Measurements from ENCODE around the gene SUSD1.

SUSD1 gene

GRCh38 chr9:112176524-112176923 is 1.4 kb upstream of the SUSD1 start:
- DNase-seq (ENCODE audit: low read depth), result no peak
- TF ChIP-seq POLR2A (IDR thresholded peaks at IDR 0.05; ENCODE audit: extremely low read depth, insufficient read length) (no peak), CTCF (IDR thresholded peaks at IDR 0.05; ENCODE audit: low read depth, low read length) (no peak), MAX (IDR thresholded peaks at IDR 0.05; ENCODE audit: low read depth, low read length) (no peak), MYC (IDR thresholded peaks at IDR 0.05; ENCODE audit: low read depth, low read length) (no peak)
- H3K4me3 ChIP-seq (ENCODE audit: low read depth, low read length), result no peak overlapping the region

DNA sequence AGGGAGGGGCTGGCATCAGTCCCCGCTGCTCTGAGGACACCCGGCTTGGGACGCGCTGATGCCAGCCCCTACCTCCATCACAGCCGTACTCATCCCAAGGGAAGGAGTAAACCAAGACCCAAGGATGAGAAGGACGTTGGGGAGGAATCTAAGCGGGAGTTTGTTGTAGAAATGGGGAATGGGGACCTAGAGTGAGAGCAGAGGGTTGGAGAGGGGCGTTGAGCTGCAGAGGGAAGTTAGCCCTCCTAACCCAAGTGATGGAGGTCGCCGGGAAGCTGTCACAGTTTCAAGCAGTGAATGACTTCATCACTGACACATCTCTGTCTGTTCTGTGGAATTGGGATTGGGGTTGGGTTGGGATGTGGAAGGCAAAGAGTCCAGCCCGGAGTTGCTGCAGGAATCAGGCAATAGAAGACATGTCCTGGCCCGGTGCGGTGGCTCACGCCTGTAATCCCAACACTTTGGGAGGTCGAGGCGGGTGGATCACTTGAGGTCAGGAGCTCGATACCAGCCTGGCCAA is 759 bp upstream of the SUSD1 start:
- DNase-seq (ENCODE audit: low read depth), result no peak
- no peak for TF ChIP-seq MAX (IDR thresholded peaks at IDR 0.05; ENCODE audit: low read depth, low read length)
- no peak overlapping the region for H3K4me3 ChIP-seq (ENCODE audit: low read depth, low read length)

DNA sequence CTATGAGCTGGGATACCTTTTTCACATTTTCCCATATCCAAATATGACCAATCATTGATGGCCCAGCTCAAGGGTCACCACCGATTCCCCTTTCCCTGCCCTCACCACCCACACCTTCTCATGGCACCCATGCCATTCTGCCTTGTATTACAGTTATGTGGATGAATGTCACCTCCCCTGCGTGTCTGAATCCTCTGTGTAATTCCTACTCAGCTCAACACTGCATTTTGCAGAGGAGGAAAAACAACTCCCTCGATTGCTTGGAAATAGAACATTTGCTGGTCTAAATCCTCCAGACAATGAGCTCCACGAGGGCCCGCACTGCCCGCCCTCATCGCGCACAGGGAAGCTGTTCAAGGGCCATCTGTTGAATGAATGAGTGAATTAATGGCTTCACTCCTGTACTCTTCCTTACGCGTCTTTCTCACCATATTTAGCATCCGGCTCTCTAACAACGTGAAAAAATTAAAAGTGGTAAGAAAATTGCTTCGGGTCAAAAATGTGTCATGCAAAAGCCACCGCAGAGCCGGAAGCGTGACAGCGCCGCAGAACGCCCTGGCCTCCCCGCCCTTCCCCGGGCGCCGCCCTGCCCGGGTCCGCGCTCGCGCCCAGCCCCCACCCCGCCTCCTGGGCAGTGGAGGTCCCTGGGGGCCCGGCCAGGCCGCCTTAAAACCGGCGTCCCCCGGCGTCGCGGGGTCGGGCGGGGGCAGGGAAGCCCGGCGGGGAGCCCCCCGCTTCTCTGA is 704 bp downstream of the SUSD1 start:
- peak; percentile 91 for DNase-seq (ENCODE audit: low read depth)
- TF ChIP-seq CTCF (IDR thresholded peaks at IDR 0.05; ENCODE audit: low read depth, low read length) (no peak), POLR2A (IDR thresholded peaks at IDR 0.05; ENCODE audit: extremely low read depth, insufficient read length) (peak; percentile 17), MAX (IDR thresholded peaks at IDR 0.05; ENCODE audit: low read depth, low read length) (peak; percentile 60), MYC (IDR thresholded peaks at IDR 0.05; ENCODE audit: low read depth, low read length) (peak; percentile 67)
- H3K4me3 ChIP-seq (ENCODE audit: low read depth, low read length), result peak overlapping the region; percentile 61

GRCh38 chr9:112173489-112174221 is 1.4 kb downstream of the SUSD1 start:
- TF ChIP-seq MAX (IDR thresholded peaks at IDR 0.05; ENCODE audit: low read depth, low read length) (no peak), CTCF (IDR thresholded peaks at IDR 0.05; ENCODE audit: low read depth, low read length) (no peak), MYC (IDR thresholded peaks at IDR 0.05; ENCODE audit: low read depth, low read length) (no peak), POLR2A (IDR thresholded peaks at IDR 0.05; ENCODE audit: extremely low read depth, insufficient read length) (no peak)
- no peak for DNase-seq (ENCODE audit: low read depth)
- H3K4me3 ChIP-seq (ENCODE audit: low read depth, low read length), result peak overlapping the region; percentile 61

- DNase-seq (ENCODE audit: low read depth), result no peak
- no peak overlapping the region for H3K4me3 ChIP-seq (ENCODE audit: low read depth, low read length)
- no peak for TF ChIP-seq CTCF (IDR thresholded peaks at IDR 0.05; ENCODE audit: low read depth, low read length)
- TF ChIP-seq MYC (IDR thresholded peaks at IDR 0.05; ENCODE audit: low read depth, low read length), result no peak
These were observed 4.1 kb downstream of the SUSD1 start for GRCh38 chr9:112170968-112171367.

GRCh38 chr9:112170235-112170634 is 4.9 kb downstream of the SUSD1 start:
- no peak for DNase-seq (ENCODE audit: low read depth)
- H3K4me3 ChIP-seq (ENCODE audit: low read depth, low read length), result no peak overlapping the region
- TF ChIP-seq POLR2A (IDR thresholded peaks at IDR 0.05; ENCODE audit: extremely low read depth, insufficient read length) (no peak), CTCF (IDR thresholded peaks at IDR 0.05; ENCODE audit: low read depth, low read length) (no peak), MAX (IDR thresholded peaks at IDR 0.05; ENCODE audit: low read depth, low read length) (no peak), MYC (IDR thresholded peaks at IDR 0.05; ENCODE audit: low read depth, low read length) (no peak)
